Left ventricle myocardium inferior (tissue), 1 donor: Measurements from ENCODE around the gene SLC25A29. TPM values are rescaled to one million over a fixed set of nuclear protein-coding genes. Genes with fewer than 3 reads are reported as not detected.

Experiments
- DNase-seq: peaks from one replicate; pipeline ENCODE4 v3.0.0-alpha.2; 2020
- H3K27ac ChIP-seq: fragments of 200-600 bp; replicated peaks from 2 replicates; pipeline ENCODE4 v1.8.0; 2021
- H3K27me3 ChIP-seq: fragments of 200-600 bp; 2 replicates; pipeline ENCODE4 v1.8.0; 2021; ENCODE audit warnings: low read depth
- H3K36me3 ChIP-seq: fragments of 200-600 bp; 2 replicates; pipeline ENCODE4 v1.8.0; 2021
- H3K4me1 ChIP-seq: fragments of 200-600 bp; 2 replicates; pipeline ENCODE4 v1.8.0; 2021
- H3K4me3 ChIP-seq: fragments of 200-600 bp; 2 replicates; pipeline ENCODE4 v1.8.0; 2021; ENCODE audit warnings: mild to moderate bottlenecking, moderate library complexity
- H3K9me3 ChIP-seq: fragments of 200-600 bp; replicated peaks from 2 replicates; pipeline ENCODE4 v1.8.0; 2021
- CTCF ChIP-seq: fragments of 200-600 bp; IDR thresholded peaks from 2 replicates; pipeline ENCODE4 v1.8.0; 2021; ENCODE audit warnings: antibody characterized with exemption, mild to moderate bottlenecking, borderline replicate concordance
- intact Hi-C: fragments of 100-400 bp; cut with micrococcal nuclease; formaldehyde crosslinking; loops from one replicate; pipeline ENCODE4 v1.11.0; 2022
- total RNA-seq: library from RNA; stranded (reverse); fragmentation: NEBNext Ultra II Directional; extraction: Animal tissue kit (Norgen Biotek cat#: 25700); gene quantifications from one replicate; pipeline ENCODE4 v1.2.1, GENCODE V29; 2021
- donor health status: DM: no; HTN: yes; CAD: no; lungs with severe emphysema.

The SLC25A29 gene
- total RNA-seq, 1 donor from 2014 or later = 24.5 TPM

- H3K4me1 ChIP-seq = peaks cover 26% of the 10 kb centered on the region
- H3K27me3 ChIP-seq = no peaks in the 10 kb centered on the region
- H3K36me3 ChIP-seq = peaks cover 59% of the 10 kb centered on the region
- DNase-seq = no peak
- H3K9me3 ChIP-seq = no peaks in the 10 kb centered on the region
- H3K27ac ChIP-seq = peak overlapping the region; percentile 71
- intact Hi-C loops = no loop called here
- H3K4me3 ChIP-seq = no peak overlapping the region
- TF ChIP-seq CTCF = no peak
Observed at GRCh38 chr14:100340423-100340813, 34.2 kb upstream of the SLC25A29 start.

DNA sequence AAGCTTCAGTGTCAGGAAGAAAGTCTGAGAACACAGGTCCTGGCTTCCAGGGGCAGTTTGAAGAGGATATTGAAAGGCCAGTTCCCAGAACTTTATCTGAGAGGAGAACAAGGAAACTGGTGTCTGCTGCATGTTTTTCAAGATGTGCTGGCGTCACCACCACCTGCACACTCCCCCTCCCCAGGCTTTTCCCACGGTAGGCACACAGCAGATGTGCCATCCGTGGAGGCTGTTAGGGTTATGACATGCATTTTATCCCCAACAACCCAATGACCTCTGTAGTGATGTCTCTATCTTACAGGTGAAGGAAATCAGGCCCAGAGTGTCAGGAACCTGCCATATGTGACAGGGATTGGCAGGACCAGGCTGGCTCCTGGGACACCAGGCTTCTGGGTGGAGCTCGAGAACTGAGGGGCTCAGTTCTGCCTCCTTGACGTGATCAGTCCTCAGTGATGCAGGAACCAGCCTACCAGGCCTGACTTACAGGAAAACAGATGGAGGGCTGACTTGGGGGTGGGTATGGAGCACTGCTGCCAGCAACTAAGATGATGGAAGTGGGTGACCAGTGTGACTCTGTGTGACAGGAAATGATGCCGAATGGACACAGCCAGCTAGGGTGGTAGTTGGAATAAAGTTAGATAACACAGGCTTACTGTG, 33.6 kb upstream of the SLC25A29 start:
- intact Hi-C loops = no loop called here
- H3K36me3 ChIP-seq = peaks cover 63% of the 10 kb centered on the region
- H3K4me3 ChIP-seq = no peak overlapping the region
- no peak for DNase-seq
- TF ChIP-seq CTCF = no peak
- no peaks in the 10 kb centered on the region for H3K27me3 ChIP-seq
- peak overlapping the region; percentile 71 for H3K27ac ChIP-seq
- peaks cover 26% of the 10 kb centered on the region for H3K4me1 ChIP-seq
- no peaks in the 10 kb centered on the region for H3K9me3 ChIP-seq

GRCh38 chr14:100336618-100337530, 30.6 kb upstream of the SLC25A29 start:
- H3K27me3 ChIP-seq = no peaks in the 10 kb centered on the region
- peaks cover 21% of the 10 kb centered on the region for H3K4me1 ChIP-seq
- no peaks in the 10 kb centered on the region for H3K9me3 ChIP-seq
- peaks cover 73% of the 10 kb centered on the region for H3K36me3 ChIP-seq
- TF ChIP-seq CTCF = no peak
- no peak overlapping the region for H3K27ac ChIP-seq
- H3K4me3 ChIP-seq = no peak overlapping the region
- intact Hi-C loops = no loop called here
- no peak for DNase-seq

DNA sequence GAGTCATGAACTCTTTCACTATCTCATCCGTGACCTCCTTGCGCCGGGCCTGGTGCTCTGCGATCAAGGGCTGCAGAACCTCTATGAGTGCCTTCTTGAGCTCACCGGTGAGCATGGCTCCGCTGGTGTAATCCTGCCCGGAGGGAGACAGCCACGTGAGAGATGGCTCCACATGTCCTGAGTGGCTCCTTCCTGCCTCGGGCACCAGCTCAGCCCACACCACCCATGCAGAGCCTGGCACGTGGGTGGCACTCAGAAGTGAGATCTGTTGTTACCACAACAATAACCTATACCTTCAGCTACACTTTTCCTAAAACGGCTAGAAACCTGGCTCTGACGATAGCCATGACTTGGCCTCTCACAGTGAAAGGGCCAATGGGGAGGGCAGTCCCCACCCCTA, 28.7 kb upstream of the SLC25A29 start:
- no peak overlapping the region for H3K27ac ChIP-seq
- no peaks in the 10 kb centered on the region for H3K27me3 ChIP-seq
- DNase-seq = no peak
- no peak overlapping the region for H3K4me3 ChIP-seq
- peaks cover 60% of the 10 kb centered on the region for H3K36me3 ChIP-seq
- TF ChIP-seq CTCF = no peak
- intact Hi-C loops = no loop called here
- no peaks in the 10 kb centered on the region for H3K9me3 ChIP-seq
- H3K4me1 ChIP-seq = peaks cover under 1% of the 10 kb centered on the region

DNA sequence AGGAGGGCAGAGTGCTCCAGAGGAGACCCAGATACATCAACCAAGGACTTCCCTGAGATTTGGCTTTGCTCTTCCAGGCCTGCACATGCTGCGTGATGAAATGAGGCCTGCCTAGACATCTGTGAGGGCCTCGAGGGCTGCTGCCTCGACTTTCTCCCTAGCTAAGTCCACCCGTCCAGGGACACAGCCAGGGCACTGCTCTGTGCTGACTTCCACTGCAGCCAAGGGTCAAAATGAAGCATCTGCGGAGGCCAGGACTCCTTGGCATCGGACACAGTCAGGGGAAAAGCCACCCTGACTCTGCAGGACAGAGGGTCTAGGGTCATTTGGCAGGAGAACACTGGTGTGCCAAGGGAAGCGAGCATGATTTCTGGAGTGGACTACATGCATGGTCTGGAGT, 27.6 kb upstream of the SLC25A29 start:
- no peak overlapping the region for H3K4me3 ChIP-seq
- no peaks in the 10 kb centered on the region for H3K9me3 ChIP-seq
- no peak for DNase-seq
- no peak overlapping the region for H3K27ac ChIP-seq
- intact Hi-C loops = no loop called here
- no peaks in the 10 kb centered on the region for H3K27me3 ChIP-seq
- H3K4me1 ChIP-seq = no peaks in the 10 kb centered on the region
- H3K36me3 ChIP-seq = peaks cover 56% of the 10 kb centered on the region
- TF ChIP-seq CTCF = no peak
